CD4-positive, alpha-beta T cell treated with Interleukin-6 for 4 hours (primary cell): ENCODE measurements around the gene LETM1.
A peak's percentile ranks its signal among the peaks of the same experiment; 100 is the strongest.

Experiments
- DNase-seq: peaks from one replicate; pipeline ENCODE4 v3.0.0-alpha.2; 2020; ENCODE audit warnings: mixed read lengths

Gene LETM1

GRCh38 chr4:1792832-1793495, 63.0 kb downstream of the LETM1 start, which contains the start of gene FGFR3:
Gene FGFR3, plus strand, starts transcription at chr4:1793293. Its CDS starts 642 bp downstream, at chr4:1793935.
- DNase-seq: peak; percentile 51

- no peak for DNase-seq
Measured at GRCh38 chr4:1792158-1792831, 63.7 kb downstream of the LETM1 start.

GRCh38 chr4:1790005-1790404, 66.0 kb downstream of the LETM1 start:
- DNase-seq: no peak

- no peak for DNase-seq
Measured at GRCh38 chr4:1789552-1789951, 66.4 kb downstream of the LETM1 start.

- no peak for DNase-seq
Measured at GRCh38 chr4:1788254-1788973, 67.5 kb downstream of the LETM1 start.

GRCh38 chr4:1787411-1788077, 68.4 kb downstream of the LETM1 start:
- DNase-seq: no peak

- DNase-seq: no peak
Measured at GRCh38 chr4:1786544-1787362, 69.2 kb downstream of the LETM1 start.

- DNase-seq: no peak
Measured at GRCh38 chr4:1785592-1785991, 70.4 kb downstream of the LETM1 start.

GRCh38 chr4:1784789-1785591, 71.0 kb downstream of the LETM1 start:
- no peak for DNase-seq

GRCh38 chr4:1784395-1784788, 71.6 kb downstream of the LETM1 start:
- DNase-seq: no peak

- no peak for DNase-seq
Measured at GRCh38 chr4:1783970-1784369, 72.0 kb downstream of the LETM1 start.

GRCh38 chr4:1783015-1783414, 72.9 kb downstream of the LETM1 start:
- DNase-seq: no peak

GRCh38 chr4:1780435-1780834, 75.5 kb downstream of the LETM1 start:
- DNase-seq: no peak

GRCh38 chr4:1779588-1780382, 76.2 kb downstream of the LETM1 start:
- DNase-seq: no peak

- no peak for DNase-seq
Measured at GRCh38 chr4:1778642-1779392, 77.1 kb downstream of the LETM1 start.

- no peak for DNase-seq
Measured at GRCh38 chr4:1777822-1778641, 77.9 kb downstream of the LETM1 start.

GRCh38 chr4:1776521-1777161, 79.3 kb downstream of the LETM1 start:
- DNase-seq: no peak

- DNase-seq: no peak
Measured at GRCh38 chr4:1775731-1776500, 80.0 kb downstream of the LETM1 start.
